GM12878 (cell line): Measurements from ENCODE around the gene DIP2C.

Experiments
- BACH1 ChIP-seq: fragments of 450-650 bp; IDR thresholded peaks from 2 replicates; pipeline ENCODE4 v1.6.1; 2017; ENCODE audit warnings: mild to moderate bottlenecking, borderline replicate concordance
- CBFB ChIP-seq: IDR thresholded peaks from 2 replicates; pipeline ENCODE4 v1.6.1; 2016; ENCODE audit warnings: antibody characterized with exemption, low read depth
- CBX5 ChIP-seq: sonication (generic); IDR thresholded peaks from 2 replicates; pipeline ENCODE4 v1.6.1; 2016; ENCODE audit warnings: low read depth, moderate library complexity, mild to moderate bottlenecking, inconsistent platforms
- CTCF ChIP-seq, 3 experiments: IDR thresholded peaks in 2 of 3; conservative IDR thresholded peaks in 1 of 3; 2 replicates each; pipeline ENCODE4 v1.5.1; 2011; ENCODE audit warnings: low read depth in 3 of 3, low read length in 3 of 3, mild to moderate bottlenecking in 3 of 3, control low read depth in 2 of 3, moderate library complexity in 2 of 3, inconsistent platforms in 1 of 3, mixed read lengths in 1 of 3; ENCODE audit not compliant: control insufficient read depth in 2 of 3, insufficient read depth in 1 of 3; ENCODE audit errors: extremely low read depth in 1 of 3
- EGR1 ChIP-seq, 2 experiments: IDR thresholded peaks; 1 replicate in 1 of 2; 2 replicates in 1 of 2; pipeline ENCODE4 v1.6.1; 2011 to 2012; ENCODE audit warnings: low read depth in 2 of 2, low read length in 2 of 2, borderline replicate concordance in 1 of 2, mild to moderate bottlenecking in 1 of 2, moderate library complexity in 1 of 2
- NR2C2 ChIP-seq: IDR thresholded peaks from 2 replicates; pipeline ENCODE4 v1.6.1; 2011; ENCODE audit warnings: borderline replicate concordance, low read depth; ENCODE audit not compliant: control insufficient read depth, insufficient read length
- POLR2A ChIP-seq: IDR thresholded peaks from 2 replicates; pipeline ENCODE4 v1.6.1; 2011; ENCODE audit warnings: low read depth, mild to moderate bottlenecking, low read length
- POU2F2 ChIP-seq: IDR thresholded peaks from 3 replicates; pipeline ENCODE4 v1.6.1; 2011; ENCODE audit warnings: low read depth, mild to moderate bottlenecking, low read length, borderline replicate concordance
- SIN3A ChIP-seq: IDR thresholded peaks from 2 replicates; pipeline ENCODE4 v1.6.1; 2012; ENCODE audit warnings: low read depth, low read length, improper control_type of control experiment
- TCF12 ChIP-seq: IDR thresholded peaks from 2 replicates; pipeline ENCODE4 v1.6.1; 2011; ENCODE audit warnings: low read depth, mild to moderate bottlenecking, low read length

- TF ChIP-seq BACH1, result no peak
- no peak for TF ChIP-seq POU2F2
- no peak for TF ChIP-seq SIN3A
- no peak for TF ChIP-seq CTCF (IDR thresholded peaks at IDR 0.05 in 2 of 3, conservative IDR thresholded peaks at IDR 0.05 in 1 of 3; ENCODE audit: control insufficient read depth in 2 of 3, extremely low read depth in 1 of 3, insufficient read depth in 1 of 3, low read depth in 3 of 3, low read length in 3 of 3)
- TF ChIP-seq NR2C2, result no peak
- no peak for TF ChIP-seq POLR2A
- no peak for TF ChIP-seq EGR1 (IDR thresholded peaks at IDR 0.05; ENCODE audit: borderline replicate concordance in 1 of 2, low read depth in 2 of 2, low read length in 2 of 2)
- TF ChIP-seq CBX5, result no peak
- no peak for TF ChIP-seq TCF12
- no peak for TF ChIP-seq CBFB
Measured at GRCh38 chr10:459743-460142, 229.7 kb downstream of the DIP2C start.
